ENCODE measurements around the gene MYLK.

DNA sequence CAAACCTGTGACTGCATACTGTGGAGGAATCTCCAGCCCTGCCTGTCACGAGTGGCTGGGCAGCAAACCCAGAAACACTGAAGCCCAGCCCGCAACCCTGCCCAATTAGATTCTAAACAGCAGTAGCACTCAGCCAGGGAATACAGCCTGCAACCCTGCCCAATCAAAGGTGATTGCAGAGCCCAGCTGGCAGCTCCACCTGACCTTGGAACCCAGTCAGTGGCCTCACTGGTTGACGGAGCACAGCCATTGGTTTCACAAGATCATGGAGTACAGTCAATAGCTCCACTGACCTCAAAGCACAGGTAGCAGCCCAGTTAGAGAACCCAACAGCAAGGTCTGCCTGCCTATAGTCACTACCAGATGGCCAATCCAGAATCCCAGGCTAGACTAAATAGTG is 35.2 kb upstream of the MYLK start:
- TF ChIP-seq EZH2 (IDR thresholded peaks at IDR 0.05; ENCODE audit: borderline replicate concordance, low read length) (no peak), CTCF (IDR thresholded peaks at IDR 0.05; ENCODE audit: low read length) (no peak)

All from OCI-LY1 (cell line).